Cardiac fibroblast (primary cell): ENCODE data around the gene CXCR4.

Source experiments
- DNase-seq, 2 donors: peaks; one replicate each; pipeline versions ENCODE4 v3.0.0 to v3.0.0-alpha.2; 2010; ENCODE audit warnings: low read depth in 2 of 2
- H3K4me3 ChIP-seq, 2 donors: replicated peaks in 1 of 2; 1 replicate in 1 of 2; 2 replicates in 1 of 2; pipeline ENCODE4 v1.5.1; 2011; ENCODE audit warnings: low read depth in 2 of 2, low read length in 2 of 2, mild to moderate bottlenecking in 2 of 2, moderate library complexity in 1 of 2
- TF ChIP-seq, protein P1 (sequence below): IDR thresholded peaks from one replicate; pipeline ENCODE4 v1.5.1; 2011; ENCODE audit warnings: low read depth, mild to moderate bottlenecking, low read length, inconsistent platforms

CXCR4 gene

DNA sequence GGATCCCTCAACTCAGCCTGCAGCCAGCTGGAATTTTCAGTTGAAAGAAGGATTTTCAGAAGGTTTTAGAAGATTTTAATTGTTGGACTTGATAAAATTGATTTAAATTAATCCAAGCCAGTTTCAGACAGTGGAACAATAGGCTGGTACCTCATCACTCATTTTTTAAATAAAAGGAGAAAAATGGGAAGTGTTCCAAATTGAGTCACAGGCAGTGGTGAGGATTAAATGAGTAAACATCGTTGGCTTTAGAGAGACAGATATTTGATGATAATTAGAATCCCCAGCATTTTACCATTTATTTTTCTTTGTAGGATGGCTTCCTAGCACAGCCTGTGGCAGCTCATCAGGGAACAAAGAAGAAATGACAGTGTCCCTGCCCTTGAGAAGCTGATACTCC is 7.4 kb downstream of the CXCR4 start:
- TF ChIP-seq, protein P1, sequence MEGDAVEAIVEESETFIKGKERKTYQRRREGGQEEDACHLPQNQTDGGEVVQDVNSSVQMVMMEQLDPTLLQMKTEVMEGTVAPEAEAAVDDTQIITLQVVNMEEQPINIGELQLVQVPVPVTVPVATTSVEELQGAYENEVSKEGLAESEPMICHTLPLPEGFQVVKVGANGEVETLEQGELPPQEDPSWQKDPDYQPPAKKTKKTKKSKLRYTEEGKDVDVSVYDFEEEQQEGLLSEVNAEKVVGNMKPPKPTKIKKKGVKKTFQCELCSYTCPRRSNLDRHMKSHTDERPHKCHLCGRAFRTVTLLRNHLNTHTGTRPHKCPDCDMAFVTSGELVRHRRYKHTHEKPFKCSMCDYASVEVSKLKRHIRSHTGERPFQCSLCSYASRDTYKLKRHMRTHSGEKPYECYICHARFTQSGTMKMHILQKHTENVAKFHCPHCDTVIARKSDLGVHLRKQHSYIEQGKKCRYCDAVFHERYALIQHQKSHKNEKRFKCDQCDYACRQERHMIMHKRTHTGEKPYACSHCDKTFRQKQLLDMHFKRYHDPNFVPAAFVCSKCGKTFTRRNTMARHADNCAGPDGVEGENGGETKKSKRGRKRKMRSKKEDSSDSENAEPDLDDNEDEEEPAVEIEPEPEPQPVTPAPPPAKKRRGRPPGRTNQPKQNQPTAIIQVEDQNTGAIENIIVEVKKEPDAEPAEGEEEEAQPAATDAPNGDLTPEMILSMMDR, result no peak
- H3K4me3 ChIP-seq, result no peak overlapping the region
- DNase-seq, result no peak

DNA sequence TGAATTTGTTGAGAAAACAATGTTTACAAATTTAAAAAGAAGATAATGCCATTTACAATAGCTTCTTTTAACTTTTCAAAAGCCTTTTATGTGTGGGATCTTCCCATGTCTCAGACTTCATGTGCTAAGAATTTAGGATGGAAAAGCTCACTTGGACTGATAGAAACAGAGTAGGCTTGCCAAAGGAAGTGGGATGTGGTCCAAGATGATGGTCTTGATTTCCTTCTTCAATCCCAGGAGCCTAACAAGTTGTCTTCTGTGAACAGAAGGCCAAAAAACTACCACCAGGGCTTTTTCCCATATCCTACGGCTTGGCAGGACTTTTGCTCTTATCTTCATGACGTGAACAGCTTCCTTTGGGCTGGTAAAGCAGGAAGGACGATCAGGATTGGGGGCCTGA is 9.5 kb downstream of the CXCR4 start:
- TF ChIP-seq, protein P1, result no peak
- no peak overlapping the region for H3K4me3 ChIP-seq
- DNase-seq, result no peak

DNA sequence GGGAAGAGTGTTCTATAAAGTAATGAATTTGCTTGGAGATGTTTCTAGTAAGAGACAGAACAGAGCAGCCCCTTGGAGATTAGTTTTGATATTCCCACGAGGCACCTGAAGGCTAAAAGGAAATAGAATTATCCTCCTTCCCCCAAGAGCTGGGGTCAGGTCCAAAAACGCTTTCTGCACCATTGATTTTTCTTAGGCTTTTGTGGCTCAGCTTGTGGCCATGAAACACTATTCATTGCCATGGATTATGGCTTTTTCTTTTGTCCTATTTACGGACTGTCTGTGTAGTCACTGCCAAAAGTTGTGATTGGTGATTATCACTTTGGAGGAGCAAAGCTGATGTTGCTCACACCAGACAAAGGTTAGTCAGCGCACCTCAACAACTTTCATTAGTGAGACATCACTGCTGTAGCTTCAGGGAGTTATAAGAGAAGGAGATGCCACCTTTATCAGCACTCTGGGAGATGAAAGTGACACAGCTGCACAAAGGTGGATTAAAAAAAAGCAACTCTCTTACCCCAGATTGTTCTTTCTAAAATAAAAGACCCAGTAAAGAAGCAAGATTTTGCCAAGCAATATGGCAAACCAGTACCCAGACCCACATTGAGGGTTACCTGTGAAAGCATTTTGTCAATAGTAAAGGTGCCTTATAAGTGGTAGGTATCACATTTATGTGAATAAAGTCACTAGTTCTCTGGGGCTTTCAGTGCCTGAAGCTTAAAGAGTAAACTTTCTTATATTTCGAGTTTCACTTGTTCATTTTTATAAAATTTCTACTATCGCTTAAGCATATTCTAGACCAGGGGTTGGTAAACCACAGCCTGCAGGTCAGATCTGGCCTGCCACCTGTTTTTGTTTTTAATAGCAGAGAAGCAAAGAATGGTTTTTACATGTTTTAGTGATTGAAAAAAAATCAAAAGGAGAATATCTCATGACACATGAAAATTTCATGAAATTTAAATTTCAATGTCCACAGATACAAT is 10.6 kb downstream of the CXCR4 start:
- DNase-seq, result no peak
- H3K4me3 ChIP-seq, result no peak overlapping the region
- TF ChIP-seq, protein P1, result no peak

GRCh38 chr2:136106505-136106904 is 11.4 kb downstream of the CXCR4 start:
- H3K4me3 ChIP-seq, result no peak overlapping the region
- no peak for DNase-seq
- TF ChIP-seq, protein P1, result no peak

GRCh38 chr2:136104977-136105376 is 13.0 kb downstream of the CXCR4 start:
- no peak for DNase-seq
- TF ChIP-seq, protein P1, result no peak
- H3K4me3 ChIP-seq, result no peak overlapping the region

DNA sequence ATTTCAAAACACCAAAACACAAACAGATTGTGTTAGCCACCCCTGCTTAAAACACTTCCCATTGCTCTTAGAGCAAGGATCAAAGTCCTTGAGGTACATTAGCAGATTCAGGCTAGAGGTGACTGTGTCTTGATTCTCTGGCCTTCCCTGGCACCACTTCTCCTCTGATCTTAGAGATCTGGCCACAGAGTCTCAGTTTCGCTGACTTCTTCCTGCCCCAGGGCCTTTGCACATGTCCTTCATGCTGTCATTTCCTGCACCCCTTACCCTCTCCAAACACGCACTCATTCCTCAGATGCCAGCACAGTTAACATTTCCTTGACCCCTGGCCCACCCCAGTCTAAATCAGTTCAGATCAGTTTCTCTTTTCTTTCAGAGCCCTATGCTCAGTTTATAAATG is 16.9 kb downstream of the CXCR4 start:
- no peak overlapping the region for H3K4me3 ChIP-seq
- TF ChIP-seq, protein P1, result no peak
- no peak for DNase-seq
